Liver (tissue), 9 donors: ENCODE measurements around the gene STXBP4. TPM values are rescaled to one million over a fixed set of nuclear protein-coding genes. Genes with fewer than 3 reads are reported as not detected.

Source experiments
- DNase-seq: peaks from one replicate; pipeline ENCODE4 v3.0.0-alpha.2; 2017; ENCODE audit warnings: low spot score
- H3K27ac ChIP-seq, 2 donors: one replicate each; pipeline ENCODE4 v1.7.0; 2013; ENCODE audit warnings: inconsistent platforms in 2 of 2, low read length in 2 of 2, control low read depth in 1 of 2, low read depth in 1 of 2, mild to moderate bottlenecking in 1 of 2
- H3K27me3 ChIP-seq, 4 donors: one replicate each; pipeline versions ENCODE4 v1.6.1 to v1.7.0; 2013; ENCODE audit warnings: low read length in 3 of 4, inconsistent platforms in 1 of 4, mild to moderate bottlenecking in 1 of 4, moderate library complexity in 1 of 4; ENCODE audit not compliant: control insufficient read depth in 4 of 4, insufficient read depth in 4 of 4
- H3K36me3 ChIP-seq, 4 donors: one replicate each; pipeline versions ENCODE4 v1.6.1 to v1.7.0; 2013; ENCODE audit warnings: low read length in 3 of 4, mild to moderate bottlenecking in 3 of 4, low read depth in 1 of 4, moderate library complexity in 1 of 4; ENCODE audit not compliant: control insufficient read depth in 4 of 4, insufficient read depth in 3 of 4
- H3K4me1 ChIP-seq, 4 donors: one replicate each; pipeline versions ENCODE4 v1.6.1 to v1.7.0; 2013; ENCODE audit warnings: low read length in 3 of 4, mild to moderate bottlenecking in 3 of 4, moderate library complexity in 1 of 4; ENCODE audit not compliant: control insufficient read depth in 4 of 4, insufficient read depth in 4 of 4
- H3K4me3 ChIP-seq, 3 donors: one replicate each; pipeline versions ENCODE4 v1.6.1 to v1.7.0; 2013; ENCODE audit warnings: low read length in 3 of 3, control low read depth in 1 of 3, low read depth in 1 of 3, mild to moderate bottlenecking in 1 of 3
- H3K9ac ChIP-seq, 2 donors: one replicate each; pipeline ENCODE4 v1.7.0; 2013; ENCODE audit warnings: low read length in 2 of 2, mild to moderate bottlenecking in 2 of 2, moderate library complexity in 2 of 2, control low read depth in 1 of 2, low read depth in 1 of 2
- H3K9me3 ChIP-seq, 4 donors: one replicate each; pipeline versions ENCODE4 v1.6.1 to v1.7.0; 2013; ENCODE audit warnings: low read length in 3 of 4; ENCODE audit not compliant: control insufficient read depth in 4 of 4
- ATF3 ChIP-seq: IDR thresholded peaks from 2 replicates; pipeline ENCODE4 v1.6.1; 2016; ENCODE audit warnings: antibody characterized with exemption
- EGR1 ChIP-seq, 2 donors: IDR thresholded peaks; 2 replicates each; pipeline ENCODE4 v1.6.1; 2016 to 2018; ENCODE audit warnings: antibody characterized with exemption in 2 of 2, low read depth in 2 of 2
- FOXA1 ChIP-seq: IDR thresholded peaks from 2 replicates; pipeline ENCODE4 v1.6.1; 2016; ENCODE audit warnings: antibody characterized with exemption
- FOXA2 ChIP-seq: IDR thresholded peaks from 2 replicates; pipeline ENCODE4 v1.6.1; 2016; ENCODE audit warnings: antibody characterized with exemption
- GABPA ChIP-seq, 2 donors: IDR thresholded peaks in 1 of 2; conservative IDR thresholded peaks in 1 of 2; 2 replicates each; pipeline ENCODE4 v1.6.1; 2016; ENCODE audit warnings: antibody characterized with exemption in 2 of 2, mild to moderate bottlenecking in 1 of 2, moderate library complexity in 1 of 2
- HNF4A ChIP-seq, 2 donors: conservative IDR thresholded peaks; 2 replicates each; pipeline ENCODE4 v1.6.1; 2016; ENCODE audit warnings: antibody characterized with exemption in 2 of 2, mild to moderate bottlenecking in 2 of 2
- HNF4G ChIP-seq: IDR thresholded peaks from 2 replicates; pipeline ENCODE4 v1.6.1; 2016; ENCODE audit warnings: antibody characterized with exemption
- JUND ChIP-seq, 2 donors: IDR thresholded peaks; 2 replicates each; pipeline ENCODE4 v1.6.1; 2016; ENCODE audit warnings: antibody characterized with exemption in 2 of 2
- MAX ChIP-seq: IDR thresholded peaks from 2 replicates; pipeline ENCODE4 v1.6.1; 2016; ENCODE audit warnings: antibody characterized with exemption
- NR2F2 ChIP-seq: IDR thresholded peaks from 2 replicates; pipeline ENCODE4 v1.6.1; 2016; ENCODE audit warnings: antibody characterized with exemption
- RAD21 ChIP-seq, 2 donors: IDR thresholded peaks; 2 replicates each; pipeline ENCODE4 v1.6.1; 2016; ENCODE audit warnings: antibody characterized with exemption in 2 of 2, mild to moderate bottlenecking in 2 of 2
- REST ChIP-seq: IDR thresholded peaks from 2 replicates; pipeline ENCODE4 v1.6.1; 2016; ENCODE audit warnings: antibody characterized with exemption, mild to moderate bottlenecking
- RXRA ChIP-seq, 2 donors: IDR thresholded peaks; 2 replicates each; pipeline ENCODE4 v1.6.1; 2017 to 2018; ENCODE audit warnings: antibody characterized with exemption in 2 of 2, mild to moderate bottlenecking in 1 of 2
- SP1 ChIP-seq: IDR thresholded peaks from 2 replicates; pipeline ENCODE4 v1.6.1; 2018; ENCODE audit warnings: antibody characterized with exemption, mild to moderate bottlenecking
- TAF1 ChIP-seq: conservative IDR thresholded peaks from 2 replicates; pipeline ENCODE4 v1.6.1; 2016; ENCODE audit warnings: antibody characterized with exemption, mild to moderate bottlenecking
- YY1 ChIP-seq: IDR thresholded peaks from 2 replicates; pipeline ENCODE4 v1.6.1; 2016; ENCODE audit warnings: antibody characterized with exemption, mild to moderate bottlenecking
- WGBS: extraction: QIAGEN DNeasy Blood & Tissue Kit; methylation state at CpG from one replicate; pipeline ENCODE4 v1.1.7; 2013; 5-methylcytosine and 5-hydroxymethylcytosine counted together
- polyA plus RNA-seq, 2 donors: library from polyadenylated mRNA; stranded (reverse) in 1 of 2; unstranded in 1 of 2; fragments of 200-250 nt in 1 of 2; fragments of >200 nt in 1 of 2; fragmentation: Nextera tagmentation in 1 of 2; extraction: Ambion mirVana in 1 of 2; gene quantifications; one replicate each; pipeline versions ENCODE4 v1.2.1 to v1.2.3, GENCODE V29; 2013 to 2015
- total RNA-seq, 2 donors: library from RNA; depleted of rRNA; stranded (reverse); fragments of >200 nt; gene quantifications; one replicate each; pipeline ENCODE4 v1.2.3, GENCODE V29; 2014
- TF ChIP-seq, protein P1 (sequence below): IDR thresholded peaks from 2 replicates; pipeline ENCODE4 v1.6.1; 2016; ENCODE audit warnings: antibody characterized with exemption
- TF ChIP-seq, protein P2 (sequence below): fragments of 150-350 bp; IDR thresholded peaks from 2 replicates; pipeline ENCODE4 v1.5.1; 2017; ENCODE audit warnings: improper control_type of control experiment, low read depth, low read length; ENCODE audit not compliant: missing input control
- donor health status: healthy.
- donor health status: healthy.
- donor health status: healthy.
- donor health status: healthy.
- donor health status: healthy.

Gene STXBP4
- total and polyA plus RNA-seq, 4 donors, result 1.5 to 12.6 (median 3.5) TPM

DNA sequence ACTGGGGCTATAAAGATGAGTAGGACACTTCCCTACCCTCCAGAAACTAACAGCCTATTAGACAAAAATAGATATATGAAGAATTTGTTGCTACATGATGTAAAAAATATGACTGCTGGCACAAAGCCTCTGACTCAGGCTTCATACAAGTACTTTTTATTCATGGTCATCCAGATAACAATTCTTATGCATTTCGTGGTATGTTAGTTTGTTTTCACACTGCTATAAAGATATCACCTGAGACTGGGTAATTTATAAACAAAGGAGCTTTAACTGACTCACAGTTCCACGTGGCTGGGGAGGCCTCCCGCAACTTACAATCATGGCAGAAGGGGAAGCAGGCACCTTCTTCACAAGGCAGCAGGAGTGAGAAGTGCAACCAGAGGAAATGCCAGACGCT is 183.7 kb downstream of the STXBP4 start:
- H3K36me3 ChIP-seq, result no peaks in the 10 kb centered on the region
- H3K27me3 ChIP-seq, result no peaks in the 10 kb centered on the region
- no peak overlapping the region for H3K9ac ChIP-seq
- no peak for DNase-seq
- no peak for TF ChIP-seq HNF4A (conservative IDR thresholded peaks at IDR 0.05)
- TF ChIP-seq YY1, result no peak
- TF ChIP-seq TAF1, result no peak
- no peak for TF ChIP-seq REST
- TF ChIP-seq, protein P1, sequence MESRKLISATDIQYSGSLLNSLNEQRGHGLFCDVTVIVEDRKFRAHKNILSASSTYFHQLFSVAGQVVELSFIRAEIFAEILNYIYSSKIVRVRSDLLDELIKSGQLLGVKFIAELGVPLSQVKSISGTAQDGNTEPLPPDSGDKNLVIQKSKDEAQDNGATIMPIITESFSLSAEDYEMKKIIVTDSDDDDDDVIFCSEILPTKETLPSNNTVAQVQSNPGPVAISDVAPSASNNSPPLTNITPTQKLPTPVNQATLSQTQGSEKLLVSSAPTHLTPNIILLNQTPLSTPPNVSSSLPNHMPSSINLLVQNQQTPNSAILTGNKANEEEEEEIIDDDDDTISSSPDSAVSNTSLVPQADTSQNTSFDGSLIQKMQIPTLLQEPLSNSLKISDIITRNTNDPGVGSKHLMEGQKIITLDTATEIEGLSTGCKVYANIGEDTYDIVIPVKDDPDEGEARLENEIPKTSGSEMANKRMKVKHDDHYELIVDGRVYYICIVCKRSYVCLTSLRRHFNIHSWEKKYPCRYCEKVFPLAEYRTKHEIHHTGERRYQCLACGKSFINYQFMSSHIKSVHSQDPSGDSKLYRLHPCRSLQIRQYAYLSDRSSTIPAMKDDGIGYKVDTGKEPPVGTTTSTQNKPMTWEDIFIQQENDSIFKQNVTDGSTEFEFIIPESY, result no peak
- TF ChIP-seq, protein P2, sequence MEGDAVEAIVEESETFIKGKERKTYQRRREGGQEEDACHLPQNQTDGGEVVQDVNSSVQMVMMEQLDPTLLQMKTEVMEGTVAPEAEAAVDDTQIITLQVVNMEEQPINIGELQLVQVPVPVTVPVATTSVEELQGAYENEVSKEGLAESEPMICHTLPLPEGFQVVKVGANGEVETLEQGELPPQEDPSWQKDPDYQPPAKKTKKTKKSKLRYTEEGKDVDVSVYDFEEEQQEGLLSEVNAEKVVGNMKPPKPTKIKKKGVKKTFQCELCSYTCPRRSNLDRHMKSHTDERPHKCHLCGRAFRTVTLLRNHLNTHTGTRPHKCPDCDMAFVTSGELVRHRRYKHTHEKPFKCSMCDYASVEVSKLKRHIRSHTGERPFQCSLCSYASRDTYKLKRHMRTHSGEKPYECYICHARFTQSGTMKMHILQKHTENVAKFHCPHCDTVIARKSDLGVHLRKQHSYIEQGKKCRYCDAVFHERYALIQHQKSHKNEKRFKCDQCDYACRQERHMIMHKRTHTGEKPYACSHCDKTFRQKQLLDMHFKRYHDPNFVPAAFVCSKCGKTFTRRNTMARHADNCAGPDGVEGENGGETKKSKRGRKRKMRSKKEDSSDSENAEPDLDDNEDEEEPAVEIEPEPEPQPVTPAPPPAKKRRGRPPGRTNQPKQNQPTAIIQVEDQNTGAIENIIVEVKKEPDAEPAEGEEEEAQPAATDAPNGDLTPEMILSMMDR, result no peak
- TF ChIP-seq SP1, result no peak
- no peak for TF ChIP-seq FOXA1
- TF ChIP-seq JUND (IDR thresholded peaks at IDR 0.05), result no peak
- no peak for TF ChIP-seq RAD21 (IDR thresholded peaks at IDR 0.05)
- no peak for TF ChIP-seq GABPA (IDR thresholded peaks at IDR 0.05 in 1 of 2, conservative IDR thresholded peaks at IDR 0.05 in 1 of 2)
- TF ChIP-seq FOXA2, result no peak
- no peak for TF ChIP-seq NR2F2
- no peak for TF ChIP-seq ATF3
- TF ChIP-seq EGR1 (IDR thresholded peaks at IDR 0.05; ENCODE audit: low read depth in 2 of 2), result no peak
- no peak for TF ChIP-seq HNF4G
- TF ChIP-seq MAX, result no peak
- no peak for TF ChIP-seq RXRA (IDR thresholded peaks at IDR 0.05)
- H3K9me3 ChIP-seq, result no peaks in the 10 kb centered on the region
- no peak overlapping the region for H3K27ac ChIP-seq
- 83% methylated on average over 4 of the region's 4 CpGs for WGBS
- peaks cover 0 to 29% (median 25%) of the 10 kb centered on the region in 4 donors for H3K4me1 ChIP-seq
- no peak overlapping the region for H3K4me3 ChIP-seq
